H4 (cell line): ENCODE measurements around the gene GRPEL1. TPM values are rescaled to one million over a fixed set of nuclear protein-coding genes. Genes with fewer than 3 reads are reported as not detected.
"Not testable (repeated sequence)": the region's sequence is repeated elsewhere in the genome, so short reads cannot be mapped to it uniquely, and the experiment has no call there.

Experiments
- DNase-seq: peaks from one replicate; pipeline ENCODE4 v3.0.0-alpha.2; 2015; ENCODE audit warnings: low spot score
- total RNA-seq: library from RNA; depleted of rRNA; stranded (reverse); fragments of >200 nt; shearing (Covaris generic); gene quantifications from 2 replicates; pipeline ENCODE4 v1.2.3, GENCODE V29; 2014; rRNA removed

Gene GRPEL1
- 74.3 and 75.4 TPM in 2 replicates for total RNA-seq

GRCh38 chr4:7067452-7068278, at the start of gene GRPEL1:
TSS of gene GRPEL1 (minus strand) at chr4:7068064. CDS start at chr4:7068032, 32 bp downstream.
- DNase-seq: peak; percentile 100

GRCh38 chr4:7116705-7117104, 48.8 kb upstream of the GRPEL1 start:
- no peak for DNase-seq

- DNase-seq: no peak
Observed at GRCh38 chr4:7115557-7116340, 47.9 kb upstream of the GRPEL1 start.

- DNase-seq: no peak
Observed at GRCh38 chr4:7112656-7113055, 44.8 kb upstream of the GRPEL1 start.

GRCh38 chr4:7111441-7111840, 43.6 kb upstream of the GRPEL1 start:
- DNase-seq: no peak

GRCh38 chr4:7110546-7110945, 42.7 kb upstream of the GRPEL1 start:
- no peak for DNase-seq

GRCh38 chr4:7109169-7109568, 41.3 kb upstream of the GRPEL1 start:
- no peak for DNase-seq

GRCh38 chr4:7108660-7109059, 40.8 kb upstream of the GRPEL1 start:
- no peak for DNase-seq

- no peak for DNase-seq
Observed at GRCh38 chr4:7108046-7108625, 40.3 kb upstream of the GRPEL1 start.

GRCh38 chr4:7107166-7107905, 39.5 kb upstream of the GRPEL1 start:
- no peak for DNase-seq

GRCh38 chr4:7105276-7105675, 37.4 kb upstream of the GRPEL1 start:
- no peak for DNase-seq

- DNase-seq: no peak
Observed at GRCh38 chr4:7104366-7105031, 36.6 kb upstream of the GRPEL1 start.

- DNase-seq: no peak
Observed at GRCh38 chr4:7103607-7104365, 35.9 kb upstream of the GRPEL1 start.

- DNase-seq: peak; percentile 63
Observed at GRCh38 chr4:7103031-7103606, 35.3 kb upstream of the GRPEL1 start.

GRCh38 chr4:7102516-7102909, 34.6 kb upstream of the GRPEL1 start:
- DNase-seq: not testable (repeated sequence)

- DNase-seq: peak; percentile 64
Observed at GRCh38 chr4:7101692-7102515, 34.0 kb upstream of the GRPEL1 start.

- DNase-seq: no peak
Observed at GRCh38 chr4:7096236-7096635, 28.4 kb upstream of the GRPEL1 start.

- no peak for DNase-seq
Observed at GRCh38 chr4:7095611-7096155, 27.8 kb upstream of the GRPEL1 start.

- DNase-seq: no peak
Observed at GRCh38 chr4:7094916-7095315, 27.1 kb upstream of the GRPEL1 start.
